Lower leg skin (tissue), 4 donors: ENCODE data around the gene EPHA4. TPM values are rescaled to one million over a fixed set of nuclear protein-coding genes. Genes with fewer than 3 reads are reported as not detected.

Source experiments
- DNase-seq, 2 donors: peaks; one replicate each; pipeline ENCODE4 v3.0.0-alpha.2; 2019; ENCODE audit warnings: low spot score in 2 of 2
- H3K4me3 ChIP-seq: fragments of 200-600 bp; sonication (generic); 2 replicates; pipeline ENCODE4 v1.5.1; 2017; ENCODE audit warnings: mild to moderate bottlenecking, low read depth; ENCODE audit not compliant: poor library complexity, severe bottlenecking
- POLR2A ChIP-seq, 2 donors: fragments of 450-650 bp; IDR thresholded peaks; one replicate each; pipeline ENCODE4 v1.6.1; 2016 to 2017; ENCODE audit warnings: antibody characterized with exemption in 2 of 2, mild to moderate bottlenecking in 1 of 2, moderate library complexity in 1 of 2
- WGBS, 2 donors: methylation state at CpG; one replicate each; pipeline ENCODE4 v1.1.5; 2018; 5-methylcytosine and 5-hydroxymethylcytosine counted together
- intact Hi-C: fragments of 100-400 bp; cut with DNase I; formaldehyde crosslinking; loops from one replicate; pipeline ENCODE4 v1.15.0; 2023; ENCODE audit warnings: low total_unique reads
- total RNA-seq, 4 donors: library from RNA; depleted of rRNA; stranded (reverse); fragments of >200 nt; gene quantifications; one replicate each; pipeline ENCODE4 v1.1.0, GENCODE V29; 2016
- TF ChIP-seq, protein P1 (sequence below), 3 donors: fragments of 450-650 bp; IDR thresholded peaks; one replicate each; pipeline ENCODE4 v1.5.1; 2016; ENCODE audit warnings: antibody characterized with exemption in 3 of 3, mild to moderate bottlenecking in 3 of 3, moderate library complexity in 2 of 3

The EPHA4 gene
- total RNA-seq, 4 donors from 2014 or later = 35.2 to 63.1 (median 53.7) TPM

- WGBS, 2 donors = 80 to 89% methylated on average over 11 of the region's 11 CpGs
- no peak overlapping the region for H3K4me3 ChIP-seq
- DNase-seq = no peak
- no peak for TF ChIP-seq POLR2A (IDR thresholded peaks at IDR 0.05)
- TF ChIP-seq, protein P1, sequence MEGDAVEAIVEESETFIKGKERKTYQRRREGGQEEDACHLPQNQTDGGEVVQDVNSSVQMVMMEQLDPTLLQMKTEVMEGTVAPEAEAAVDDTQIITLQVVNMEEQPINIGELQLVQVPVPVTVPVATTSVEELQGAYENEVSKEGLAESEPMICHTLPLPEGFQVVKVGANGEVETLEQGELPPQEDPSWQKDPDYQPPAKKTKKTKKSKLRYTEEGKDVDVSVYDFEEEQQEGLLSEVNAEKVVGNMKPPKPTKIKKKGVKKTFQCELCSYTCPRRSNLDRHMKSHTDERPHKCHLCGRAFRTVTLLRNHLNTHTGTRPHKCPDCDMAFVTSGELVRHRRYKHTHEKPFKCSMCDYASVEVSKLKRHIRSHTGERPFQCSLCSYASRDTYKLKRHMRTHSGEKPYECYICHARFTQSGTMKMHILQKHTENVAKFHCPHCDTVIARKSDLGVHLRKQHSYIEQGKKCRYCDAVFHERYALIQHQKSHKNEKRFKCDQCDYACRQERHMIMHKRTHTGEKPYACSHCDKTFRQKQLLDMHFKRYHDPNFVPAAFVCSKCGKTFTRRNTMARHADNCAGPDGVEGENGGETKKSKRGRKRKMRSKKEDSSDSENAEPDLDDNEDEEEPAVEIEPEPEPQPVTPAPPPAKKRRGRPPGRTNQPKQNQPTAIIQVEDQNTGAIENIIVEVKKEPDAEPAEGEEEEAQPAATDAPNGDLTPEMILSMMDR (IDR thresholded peaks at IDR 0.05) = no peak
- intact Hi-C loops = no loop called here
Measured at GRCh38 chr2:221465776-221466175, 106.3 kb downstream of the EPHA4 start.

- 76 to 77% methylated on average over 2 of the region's 2 CpGs for WGBS, 2 donors
Measured at GRCh38 chr2:221464971-221465370, 107.1 kb downstream of the EPHA4 start.

GRCh38 chr2:221463241-221463896 is 108.7 kb downstream of the EPHA4 start:
- TF ChIP-seq POLR2A (IDR thresholded peaks at IDR 0.05) = no peak
- TF ChIP-seq, protein P1 (IDR thresholded peaks at IDR 0.05) = no peak
- no peak for DNase-seq
- intact Hi-C loops = no loop called here
- no peak overlapping the region for H3K4me3 ChIP-seq
- WGBS, 2 donors = 69 to 82% methylated on average over 3 of the region's 3 CpGs

More at GRCh38 chr2:221464971-221465370, 107.1 kb downstream of the EPHA4 start:
- TF ChIP-seq, protein P1 (IDR thresholded peaks at IDR 0.05) = no peak
- TF ChIP-seq POLR2A (IDR thresholded peaks at IDR 0.05) = no peak
- no peak for DNase-seq
- H3K4me3 ChIP-seq = no peak overlapping the region
- intact Hi-C loops = no loop called here

- H3K4me3 ChIP-seq = no peak overlapping the region
- intact Hi-C loops = no loop called here
- 74 to 76% methylated on average over 1 of the region's 1 CpG for WGBS, 2 donors
- TF ChIP-seq, protein P1 (IDR thresholded peaks at IDR 0.05) = no peak
- no peak for TF ChIP-seq POLR2A (IDR thresholded peaks at IDR 0.05)
- DNase-seq = no peak
Measured at GRCh38 chr2:221461901-221462300, 110.2 kb downstream of the EPHA4 start.

- H3K4me3 ChIP-seq = no peak overlapping the region
- no peak for DNase-seq
- intact Hi-C loops = no loop called here
- no peak for TF ChIP-seq POLR2A (IDR thresholded peaks at IDR 0.05)
- TF ChIP-seq, protein P1 (IDR thresholded peaks at IDR 0.05) = no peak
- 91 to 98% methylated on average over 2 of the region's 2 CpGs for WGBS, 2 donors
Measured at GRCh38 chr2:221460136-221460535, 112.0 kb downstream of the EPHA4 start.

- DNase-seq = no peak
- 65 to 70% methylated on average over 5 of the region's 5 CpGs for WGBS, 2 donors
- intact Hi-C loops = no loop called here
- H3K4me3 ChIP-seq = no peak overlapping the region
- TF ChIP-seq POLR2A (IDR thresholded peaks at IDR 0.05) = no peak
- TF ChIP-seq, protein P1 (IDR thresholded peaks at IDR 0.05) = no peak
Measured at GRCh38 chr2:221458578-221458977, 113.5 kb downstream of the EPHA4 start.
